GM23338 (cell line): ENCODE measurements around the gene RPH3AL. TPM values are rescaled to one million over a fixed set of nuclear protein-coding genes. Genes with fewer than 3 reads are reported as not detected.

Source experiments
- ATAC-seq: fragments of 200-7000 bp; cut with Tn5 transposase; 3 replicates; pipeline ENCODE4 v1.9.1; 2020
- DNase-seq: peaks from one replicate; pipeline ENCODE4 v3.0.0-alpha.2; 2015; ENCODE audit warnings: low spot score
- H2AFZ ChIP-seq: fragments of 200-600 bp; sonication (generic); 2 replicates; pipeline ENCODE4 v1.8.0; 2016; ENCODE audit warnings: antibody characterized with exemption, mild to moderate bottlenecking, moderate library complexity
- H3F3A ChIP-seq: fragments of 200-600 bp; sonication (generic); replicated peaks from 2 replicates; pipeline ENCODE4 v1.8.0; 2017; ENCODE audit warnings: antibody characterized with exemption, mixed run types, low read depth
- H3K27ac ChIP-seq: fragments of 200-600 bp; sonication (generic); 2 replicates; pipeline ENCODE4 v1.6.1; 2016; ENCODE audit warnings: low read depth
- H3K27me3 ChIP-seq: fragments of 200-600 bp; sonication (generic); 2 replicates; pipeline ENCODE4 v1.8.0; 2016; ENCODE audit warnings: mild to moderate bottlenecking, mixed run types, moderate library complexity; ENCODE audit not compliant: insufficient read depth
- H3K36me3 ChIP-seq: fragments of 200-600 bp; sonication (generic); 2 replicates; pipeline ENCODE4 v1.8.0; 2016; ENCODE audit warnings: mild to moderate bottlenecking; ENCODE audit not compliant: insufficient read depth
- H3K4me1 ChIP-seq: fragments of 200-600 bp; sonication (generic); 2 replicates; pipeline ENCODE4 v1.8.0; 2016; ENCODE audit warnings: mild to moderate bottlenecking, moderate library complexity; ENCODE audit not compliant: insufficient read depth
- H3K4me2 ChIP-seq: fragments of 200-600 bp; sonication (generic); 2 replicates; pipeline ENCODE4 v1.7.1; 2017; ENCODE audit warnings: mixed run types
- H3K4me3 ChIP-seq: fragments of 200-600 bp; sonication (generic); 2 replicates; pipeline ENCODE4 v1.6.1; 2016; ENCODE audit warnings: mixed run types
- H3K79me2 ChIP-seq: fragments of 200-600 bp; sonication (generic); replicated peaks from 2 replicates; pipeline ENCODE4 v1.8.0; 2017; ENCODE audit warnings: mild to moderate bottlenecking; ENCODE audit not compliant: insufficient read depth
- H3K9me2 ChIP-seq: fragments of 200-600 bp; sonication (generic); 2 replicates; pipeline ENCODE4 v1.8.0; 2017; ENCODE audit not compliant: insufficient read depth
- H4K20me1 ChIP-seq: fragments of 200-600 bp; sonication (generic); replicated peaks from 2 replicates; pipeline ENCODE4 v1.8.0; 2017; ENCODE audit warnings: mild to moderate bottlenecking; ENCODE audit not compliant: insufficient read depth
- H3K27ac Mint-ChIP-seq: 2 replicates; pipeline ENCODE4 v1.8.0; 2020; ENCODE audit warnings: inconsistent platforms, mild to moderate bottlenecking, moderate library complexity, mixed read lengths
- H3K27me3 Mint-ChIP-seq: 3 replicates; pipeline ENCODE4 v1.8.0; 2022; ENCODE audit warnings: low read depth, mild to moderate bottlenecking, moderate library complexity, mixed read lengths, inconsistent platforms; ENCODE audit not compliant: insufficient read depth, poor library complexity
- H3K36me3 Mint-ChIP-seq: 3 replicates; pipeline ENCODE4 v1.8.0; 2021; ENCODE audit warnings: low read depth, mild to moderate bottlenecking, inconsistent platforms, moderate library complexity, mixed read lengths
- H3K4me1 Mint-ChIP-seq: 3 replicates; pipeline ENCODE4 v1.8.0; 2020; ENCODE audit warnings: mild to moderate bottlenecking, inconsistent platforms, mixed read lengths
- H3K4me3 Mint-ChIP-seq: 3 replicates; pipeline ENCODE4 v1.8.0; 2021; ENCODE audit warnings: moderate library complexity, mild to moderate bottlenecking, inconsistent platforms, mixed read lengths
- H3K9me3 Mint-ChIP-seq: 3 replicates; pipeline ENCODE4 v1.8.0; 2020; ENCODE audit warnings: moderate library complexity, mild to moderate bottlenecking, inconsistent platforms, mixed read lengths
- CREB1 ChIP-seq: fragments of 250-450 bp; sonication (Bioruptor Pico); IDR thresholded peaks from 2 replicates; pipeline ENCODE4 v1.5.0; 2020; ENCODE audit warnings: low read depth, mild to moderate bottlenecking, moderate library complexity
- CTCF ChIP-seq, 2 experiments: fragments of 200-600 bp in 1 of 2; sonication (generic) in 1 of 2; conservative IDR thresholded peaks; 2 replicates each; pipeline versions ENCODE4 v1.5.1 to v1.6.1; 2016 to 2017; ENCODE audit warnings: antibody characterized with exemption in 2 of 2, low read depth in 2 of 2, mild to moderate bottlenecking in 2 of 2, moderate library complexity in 1 of 2
- EZH2 ChIP-seq: fragments of 200-600 bp; sonication (generic); IDR thresholded peaks from one replicate; pipeline ENCODE4 v1.8.0; 2017; ENCODE audit warnings: antibody characterized with exemption, mild to moderate bottlenecking, low read depth; ENCODE audit not compliant: unreplicated experiment
- NANOG ChIP-seq: IDR thresholded peaks from 2 replicates; pipeline ENCODE4 v1.6.1; 2016; ENCODE audit warnings: antibody characterized with exemption, borderline replicate concordance
- POLR2AphosphoS5 ChIP-seq: IDR thresholded peaks from 2 replicates; pipeline ENCODE4 v1.6.1; 2016; ENCODE audit warnings: antibody characterized with exemption, low read depth
- REST ChIP-seq: IDR thresholded peaks from one replicate; pipeline ENCODE4 v1.6.1; 2018; ENCODE audit warnings: antibody characterized with exemption; ENCODE audit not compliant: unreplicated experiment
- ZNF331 ChIP-seq: fragments of 250-450 bp; sonication (Bioruptor Pico); IDR thresholded peaks from 2 replicates; pipeline ENCODE4 v1.5.0; 2020; ENCODE audit warnings: low read depth, mild to moderate bottlenecking, moderate library complexity
- polyA plus RNA-seq: library from polyadenylated mRNA; unstranded; fragments of >200 nt; fragmentation: Nextera tagmentation; extraction: Ambion mirVana; gene quantifications from 2 replicates; pipeline ENCODE4 v1.2.1, GENCODE V29; 2016
- total RNA-seq: library from RNA; depleted of rRNA; stranded (reverse); fragments of >200 nt; shearing (Covaris generic); gene quantifications from 2 replicates; pipeline ENCODE4 v1.2.3, GENCODE V29; 2014
- TF ChIP-seq, protein P1 (sequence below): fragments of 250-450 bp; sonication (Bioruptor Pico); IDR thresholded peaks from 2 replicates; pipeline ENCODE4 v1.5.0; 2020; ENCODE audit warnings: mild to moderate bottlenecking, moderate library complexity

The RPH3AL gene
- total and polyA plus RNA-seq, 2 experiments from 2014 or later, result 2.7 to 6.3 TPM

DNA sequence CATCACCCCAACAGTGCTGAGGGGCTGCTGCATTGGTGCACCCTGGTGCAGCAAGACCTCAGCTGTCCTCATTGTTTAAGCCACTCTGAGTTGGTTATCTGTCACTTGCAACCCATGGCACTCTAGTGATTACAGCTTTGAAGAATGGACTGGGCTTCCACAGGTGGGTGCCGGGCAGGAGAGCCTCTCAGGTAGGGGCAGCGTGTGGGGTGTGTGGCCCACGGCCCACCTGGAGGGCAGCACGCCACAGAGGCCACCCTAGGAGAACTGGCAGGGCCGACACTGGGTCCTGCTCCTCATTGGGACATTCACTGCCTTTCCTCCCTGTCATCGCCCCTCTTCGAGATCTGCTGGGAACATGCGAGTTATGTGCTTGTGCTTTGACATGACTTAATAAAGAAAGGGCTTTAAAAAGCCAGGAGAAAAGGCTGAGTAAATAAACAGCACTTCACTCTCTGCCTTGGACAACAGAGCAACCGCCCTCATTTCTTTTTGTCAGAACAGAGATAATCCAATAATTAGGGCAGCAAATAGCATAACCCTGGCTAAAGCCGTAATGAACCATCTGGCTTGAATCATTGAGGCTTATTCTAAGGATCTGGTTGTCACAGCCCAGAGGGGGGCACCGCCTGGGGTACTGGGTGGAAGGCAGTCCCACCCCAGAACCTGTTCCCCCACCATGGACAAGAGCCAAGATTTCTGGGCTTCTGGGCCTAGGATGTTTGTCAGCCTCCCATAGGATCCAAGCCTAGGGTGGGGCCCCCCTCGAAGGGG, 174.1 kb downstream of the RPH3AL start:
- H3K4me1 ChIP-seq, result peaks cover 7% of the 10 kb centered on the region
- H3K27me3 ChIP-seq, result peaks cover 36% of the 10 kb centered on the region
- no peak overlapping the region for H3K4me2 ChIP-seq
- Mint-ChIP-seq H3K4me3 (no peak overlapping the region), H3K27me3 (peaks cover 33% of the 10 kb centered on the region), H3K27ac (no peak overlapping the region), H3K4me1 (peaks cover 13% of the 10 kb centered on the region), H3K36me3 (no peaks in the 10 kb centered on the region; the same call in 2 of the 3 replicates), H3K9me3 (no peaks in the 10 kb centered on the region)
- H3K36me3 ChIP-seq, result no peaks in the 10 kb centered on the region
- H3K9me2 ChIP-seq, result no peaks in the 10 kb centered on the region
- no peak for TF ChIP-seq ZNF331 (CRISPR knock-in tag)
- no peak for TF ChIP-seq POLR2AphosphoS5
- TF ChIP-seq, protein P1, sequence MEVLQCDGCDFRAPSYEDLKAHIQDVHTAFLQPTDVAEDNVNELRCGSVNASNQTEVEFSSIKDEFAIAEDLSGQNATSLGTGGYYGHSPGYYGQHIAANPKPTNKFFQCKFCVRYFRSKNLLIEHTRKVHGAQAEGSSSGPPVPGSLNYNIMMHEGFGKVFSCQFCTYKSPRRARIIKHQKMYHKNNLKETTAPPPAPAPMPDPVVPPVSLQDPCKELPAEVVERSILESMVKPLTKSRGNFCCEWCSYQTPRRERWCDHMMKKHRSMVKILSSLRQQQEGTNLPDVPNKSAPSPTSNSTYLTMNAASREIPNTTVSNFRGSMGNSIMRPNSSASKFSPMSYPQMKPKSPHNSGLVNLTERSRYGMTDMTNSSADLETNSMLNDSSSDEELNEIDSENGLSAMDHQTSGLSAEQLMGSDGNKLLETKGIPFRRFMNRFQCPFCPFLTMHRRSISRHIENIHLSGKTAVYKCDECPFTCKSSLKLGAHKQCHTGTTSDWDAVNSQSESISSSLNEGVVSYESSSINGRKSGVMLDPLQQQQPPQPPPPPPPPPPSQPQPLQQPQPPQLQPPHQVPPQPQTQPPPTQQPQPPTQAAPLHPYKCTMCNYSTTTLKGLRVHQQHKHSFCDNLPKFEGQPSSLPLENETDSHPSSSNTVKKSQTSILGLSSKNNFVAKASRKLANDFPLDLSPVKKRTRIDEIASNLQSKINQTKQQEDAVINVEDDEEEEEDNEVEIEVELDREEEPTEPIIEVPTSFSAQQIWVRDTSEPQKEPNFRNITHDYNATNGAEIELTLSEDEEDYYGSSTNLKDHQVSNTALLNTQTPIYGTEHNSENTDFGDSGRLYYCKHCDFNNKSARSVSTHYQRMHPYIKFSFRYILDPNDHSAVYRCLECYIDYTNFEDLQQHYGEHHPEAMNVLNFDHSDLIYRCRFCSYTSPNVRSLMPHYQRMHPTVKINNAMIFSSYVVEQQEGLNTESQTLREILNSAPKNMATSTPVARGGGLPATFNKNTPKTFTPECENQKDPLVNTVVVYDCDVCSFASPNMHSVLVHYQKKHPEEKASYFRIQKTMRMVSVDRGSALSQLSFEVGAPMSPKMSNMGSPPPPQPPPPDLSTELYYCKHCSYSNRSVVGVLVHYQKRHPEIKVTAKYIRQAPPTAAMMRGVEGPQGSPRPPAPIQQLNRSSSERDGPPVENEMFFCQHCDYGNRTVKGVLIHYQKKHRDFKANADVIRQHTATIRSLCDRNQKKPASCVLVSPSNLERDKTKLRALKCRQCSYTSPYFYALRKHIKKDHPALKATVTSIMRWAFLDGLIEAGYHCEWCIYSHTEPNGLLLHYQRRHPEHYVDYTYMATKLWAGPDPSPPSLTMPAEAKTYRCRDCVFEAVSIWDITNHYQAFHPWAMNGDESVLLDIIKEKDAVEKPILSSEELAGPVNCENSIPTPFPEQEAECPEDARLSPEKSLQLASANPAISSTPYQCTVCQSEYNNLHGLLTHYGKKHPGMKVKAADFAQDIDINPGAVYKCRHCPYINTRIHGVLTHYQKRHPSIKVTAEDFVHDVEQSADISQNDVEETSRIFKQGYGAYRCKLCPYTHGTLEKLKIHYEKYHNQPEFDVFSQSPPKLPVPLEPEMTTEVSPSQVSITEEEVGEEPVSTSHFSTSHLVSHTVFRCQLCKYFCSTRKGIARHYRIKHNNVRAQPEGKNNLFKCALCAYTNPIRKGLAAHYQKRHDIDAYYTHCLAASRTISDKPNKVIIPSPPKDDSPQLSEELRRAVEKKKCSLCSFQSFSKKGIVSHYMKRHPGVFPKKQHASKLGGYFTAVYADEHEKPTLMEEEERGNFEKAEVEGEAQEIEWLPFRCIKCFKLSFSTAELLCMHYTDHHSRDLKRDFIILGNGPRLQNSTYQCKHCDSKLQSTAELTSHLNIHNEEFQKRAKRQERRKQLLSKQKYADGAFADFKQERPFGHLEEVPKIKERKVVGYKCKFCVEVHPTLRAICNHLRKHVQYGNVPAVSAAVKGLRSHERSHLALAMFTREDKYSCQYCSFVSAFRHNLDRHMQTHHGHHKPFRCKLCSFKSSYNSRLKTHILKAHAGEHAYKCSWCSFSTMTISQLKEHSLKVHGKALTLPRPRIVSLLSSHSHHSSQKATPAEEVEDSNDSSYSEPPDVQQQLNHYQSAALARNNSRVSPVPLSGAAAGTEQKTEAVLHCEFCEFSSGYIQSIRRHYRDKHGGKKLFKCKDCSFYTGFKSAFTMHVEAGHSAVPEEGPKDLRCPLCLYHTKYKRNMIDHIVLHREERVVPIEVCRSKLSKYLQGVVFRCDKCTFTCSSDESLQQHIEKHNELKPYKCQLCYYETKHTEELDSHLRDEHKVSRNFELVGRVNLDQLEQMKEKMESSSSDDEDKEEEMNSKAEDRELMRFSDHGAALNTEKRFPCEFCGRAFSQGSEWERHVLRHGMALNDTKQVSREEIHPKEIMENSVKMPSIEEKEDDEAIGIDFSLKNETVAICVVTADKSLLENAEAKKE (CRISPR knock-in tag), result no peak
- TF ChIP-seq NANOG, result no peak
- no peak for TF ChIP-seq CREB1 (CRISPR knock-in tag)
- TF ChIP-seq EZH2, result no peak
- no peak for TF ChIP-seq REST
- no peak for TF ChIP-seq CTCF (conservative IDR thresholded peaks at IDR 0.05; ENCODE audit: low read depth in 2 of 2)
- no peak overlapping the region for H2AFZ ChIP-seq
- DNase-seq (no peak), ATAC-seq (no peak)
- H3K27ac ChIP-seq, result no peak overlapping the region
- no peaks in the 10 kb centered on the region for H4K20me1 ChIP-seq
- H3K79me2 ChIP-seq, result no peaks in the 10 kb centered on the region
- H3K4me3 ChIP-seq, result no peak overlapping the region
- peaks cover 10% of the 10 kb centered on the region; the same call in 1 of the 2 replicates for H3F3A ChIP-seq
